ENCODE data around the gene TTC17.

Gene TTC17

GRCh38 chr11:43537833-43538615, 179.3 kb downstream of the TTC17 start:
- no peak overlapping the region for H3K4me3 ChIP-seq (ENCODE audit: low read depth, low read length)

GRCh38 chr11:43541993-43542392, 183.3 kb downstream of the TTC17 start:
- TF ChIP-seq CTCF (IDR thresholded peaks at IDR 0.05; ENCODE audit: low read depth, low read length): no peak
- H3K4me3 ChIP-seq (ENCODE audit: low read depth, low read length): no peak overlapping the region

More at GRCh38 chr11:43537833-43538615, 179.3 kb downstream of the TTC17 start:
- no peak for TF ChIP-seq CTCF (IDR thresholded peaks at IDR 0.05; ENCODE audit: low read depth, low read length)

GRCh38 chr11:43542750-43543712, 184.3 kb downstream of the TTC17 start:
- no peak for TF ChIP-seq CTCF (IDR thresholded peaks at IDR 0.05; ENCODE audit: low read depth, low read length)
- no peak overlapping the region for H3K4me3 ChIP-seq (ENCODE audit: low read depth, low read length)
